ENCODE results near the gene DLK2. TPM values are rescaled to one million over a fixed set of nuclear protein-coding genes. Genes with fewer than 3 reads are reported as not detected.

The DLK2 gene
- total and polyA plus RNA-seq, 2 experiments from 2014 or later: 0.76 to 1.4 TPM

DNA sequence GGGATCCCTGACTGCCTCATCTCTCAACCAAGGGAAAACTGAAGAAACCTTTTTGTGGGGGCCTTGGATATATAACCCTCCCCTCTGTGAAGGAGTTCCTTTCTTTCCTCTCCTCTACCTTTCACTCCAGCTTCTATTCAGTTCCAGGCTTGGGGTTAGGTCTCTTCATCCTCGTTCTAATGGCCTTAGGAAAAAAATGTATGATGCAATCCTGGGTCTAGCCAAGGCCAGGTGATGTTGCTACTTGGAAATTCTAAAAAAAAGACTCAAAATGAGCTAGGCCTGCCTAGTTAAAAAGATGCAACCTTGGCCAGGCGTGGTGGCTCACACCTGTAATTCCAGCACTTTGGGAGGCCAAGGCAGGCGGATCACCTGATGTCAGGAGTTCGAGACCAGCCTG is 20.4 kb downstream of the DLK2 start:
- in situ Hi-C loops (cut with MboI): no loop called here
- Histone ChIP-seq H3K9me2 (ENCODE audit: insufficient read depth) (no peaks in the 10 kb centered on the region), H3K36me3 (ENCODE audit: low read depth) (no peaks in the 10 kb centered on the region; the same call in 1 of the 2 replicates), H2AFZ (no peak overlapping the region), H3F3A (ENCODE audit: insufficient read depth) (peaks cover 16% of the 10 kb centered on the region; the same call in 1 of the 2 replicates), H3K9ac (no peak overlapping the region), H3K4me3 (no peak overlapping the region), H3K4me2 (ENCODE audit: unreplicated experiment) (no peak overlapping the region), H3K27me3 (replicated peaks; ENCODE audit: insufficient read depth) (no peaks in the 10 kb centered on the region), H3K27ac (no peak overlapping the region), H3K79me2 (ENCODE audit: insufficient read depth) (peaks cover 24% of the 10 kb centered on the region), H3K4me1 (ENCODE audit: insufficient read depth) (peaks cover 13% of the 10 kb centered on the region), H4K20me1 (ENCODE audit: insufficient read depth) (no peaks in the 10 kb centered on the region), H3K9me3 (ENCODE audit: low read depth) (no peaks in the 10 kb centered on the region)
- no peak for TF ChIP-seq EZH2phosphoT487 (IDR thresholded peaks at IDR 0.05; ENCODE audit: insufficient read depth, low read depth)
- TF ChIP-seq EZH2 (IDR thresholded peaks at IDR 0.05; ENCODE audit: insufficient read depth, poor library complexity, severe bottlenecking): no peak
- WGBS, 2 experiments (ENCODE audit: low coverage in 1 of 2, low lambda C conversion rate in 2 of 2, missing lambda C conversion rate in 2 of 2): 97 to 100% methylated on average over 4 of the region's 4 CpGs
- no peak for DNase-seq

DNA sequence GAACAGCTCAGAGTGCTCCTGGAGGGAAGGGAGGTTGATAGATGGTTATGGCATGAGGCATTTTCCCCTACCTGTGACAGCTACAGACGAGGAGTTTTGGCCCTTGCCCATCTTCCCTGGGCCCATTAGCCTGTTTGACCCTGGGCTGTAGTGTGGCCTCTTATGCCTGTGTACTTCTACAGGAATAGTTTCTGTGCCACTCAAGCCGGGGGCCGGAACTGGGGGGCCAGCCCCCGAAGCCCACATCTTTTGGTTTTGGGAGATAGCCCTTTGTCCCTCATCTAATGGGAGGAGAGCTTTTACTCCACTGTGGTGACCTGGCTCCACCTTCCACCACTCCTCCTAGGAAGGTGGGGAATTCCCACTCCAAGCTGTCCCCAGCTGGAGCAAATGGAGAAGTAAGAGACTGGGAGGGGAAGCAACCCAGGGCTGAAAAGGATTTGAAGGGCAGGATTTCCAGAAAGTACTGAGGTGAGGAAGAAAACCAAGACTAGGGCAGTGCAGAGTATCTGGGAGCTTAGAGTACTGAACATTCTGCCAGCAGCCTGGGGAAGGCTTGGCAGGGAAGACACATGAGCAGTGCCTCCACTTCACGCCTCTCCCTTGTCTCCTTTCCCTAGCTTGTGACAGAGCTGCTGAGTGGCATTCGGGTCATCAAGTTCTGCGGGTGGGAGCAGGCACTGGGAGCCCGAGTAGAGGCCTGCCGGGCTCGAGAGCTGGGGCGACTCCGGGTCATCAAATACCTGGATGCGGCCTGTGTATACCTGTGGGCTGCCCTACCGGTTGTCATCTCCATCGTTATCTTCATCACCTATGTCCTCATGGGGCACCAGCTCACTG is 21.1 kb downstream of the DLK2 start:
- Histone ChIP-seq H2AFZ (no peak overlapping the region), H3K79me2 (ENCODE audit: insufficient read depth) (peaks cover 31% of the 10 kb centered on the region), H3K36me3 (ENCODE audit: low read depth) (no peaks in the 10 kb centered on the region; the same call in 1 of the 2 replicates), H4K20me1 (ENCODE audit: insufficient read depth) (no peaks in the 10 kb centered on the region), H3F3A (ENCODE audit: insufficient read depth) (peaks cover 16% of the 10 kb centered on the region; the same call in 1 of the 2 replicates), H3K4me3 (no peak overlapping the region), H3K27ac (no peak overlapping the region), H3K9ac (no peak overlapping the region), H3K4me1 (ENCODE audit: insufficient read depth) (peaks cover 13% of the 10 kb centered on the region), H3K9me2 (ENCODE audit: insufficient read depth) (no peaks in the 10 kb centered on the region), H3K27me3 (replicated peaks; ENCODE audit: insufficient read depth) (no peaks in the 10 kb centered on the region), H3K4me2 (ENCODE audit: unreplicated experiment) (no peak overlapping the region), H3K9me3 (ENCODE audit: low read depth) (no peaks in the 10 kb centered on the region)
- no peak for DNase-seq
- in situ Hi-C loops (cut with MboI): no loop called here
- TF ChIP-seq EZH2phosphoT487 (IDR thresholded peaks at IDR 0.05; ENCODE audit: insufficient read depth, low read depth) (no peak), EZH2 (IDR thresholded peaks at IDR 0.05; ENCODE audit: insufficient read depth, poor library complexity, severe bottlenecking) (no peak)
- 90 to 91% methylated on average over 15 of the region's 15 CpGs for WGBS, 2 experiments (ENCODE audit: low coverage in 1 of 2, low lambda C conversion rate in 2 of 2, missing lambda C conversion rate in 2 of 2)

DNA sequence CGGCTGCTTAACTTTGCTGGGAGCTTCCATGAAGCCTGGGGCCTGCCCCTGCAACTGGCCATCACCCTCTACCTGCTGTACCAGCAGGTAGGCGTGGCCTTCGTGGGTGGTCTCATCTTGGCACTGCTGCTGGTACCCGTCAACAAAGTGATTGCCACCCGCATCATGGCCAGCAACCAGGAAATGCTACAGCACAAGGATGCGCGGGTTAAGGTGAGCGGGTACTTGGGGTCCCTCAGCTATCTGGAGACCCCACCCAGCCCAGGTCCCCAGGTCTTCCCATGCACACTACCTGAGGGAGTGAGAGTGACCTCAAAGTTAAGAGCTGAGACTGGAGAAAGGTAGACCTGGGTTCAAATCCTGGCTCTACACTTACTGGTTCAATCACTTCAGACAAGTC is 22.2 kb downstream of the DLK2 start:
- in situ Hi-C loops (cut with MboI): no loop called here
- Histone ChIP-seq H3K9ac (no peak overlapping the region), H3K9me2 (ENCODE audit: insufficient read depth) (no peaks in the 10 kb centered on the region), H3K79me2 (ENCODE audit: insufficient read depth) (peaks cover 42% of the 10 kb centered on the region), H3K27me3 (replicated peaks; ENCODE audit: insufficient read depth) (no peaks in the 10 kb centered on the region), H3K4me3 (no peak overlapping the region), H3K9me3 (ENCODE audit: low read depth) (no peaks in the 10 kb centered on the region), H2AFZ (no peak overlapping the region), H3K4me2 (ENCODE audit: unreplicated experiment) (no peak overlapping the region), H3K27ac (no peak overlapping the region), H3K4me1 (ENCODE audit: insufficient read depth) (peaks cover 19% of the 10 kb centered on the region), H3F3A (ENCODE audit: insufficient read depth) (peaks cover 16% of the 10 kb centered on the region), H3K36me3 (ENCODE audit: low read depth) (no peaks in the 10 kb centered on the region), H4K20me1 (ENCODE audit: insufficient read depth) (no peaks in the 10 kb centered on the region)
- no peak for DNase-seq
- 97 to 98% methylated on average over 7 to 8 of the region's 8 CpGs for WGBS, 2 experiments (ENCODE audit: low coverage in 1 of 2, low lambda C conversion rate in 2 of 2, missing lambda C conversion rate in 2 of 2)
- TF ChIP-seq EZH2phosphoT487 (IDR thresholded peaks at IDR 0.05; ENCODE audit: insufficient read depth, low read depth): no peak
- TF ChIP-seq EZH2 (IDR thresholded peaks at IDR 0.05; ENCODE audit: insufficient read depth, poor library complexity, severe bottlenecking): no peak

DNA sequence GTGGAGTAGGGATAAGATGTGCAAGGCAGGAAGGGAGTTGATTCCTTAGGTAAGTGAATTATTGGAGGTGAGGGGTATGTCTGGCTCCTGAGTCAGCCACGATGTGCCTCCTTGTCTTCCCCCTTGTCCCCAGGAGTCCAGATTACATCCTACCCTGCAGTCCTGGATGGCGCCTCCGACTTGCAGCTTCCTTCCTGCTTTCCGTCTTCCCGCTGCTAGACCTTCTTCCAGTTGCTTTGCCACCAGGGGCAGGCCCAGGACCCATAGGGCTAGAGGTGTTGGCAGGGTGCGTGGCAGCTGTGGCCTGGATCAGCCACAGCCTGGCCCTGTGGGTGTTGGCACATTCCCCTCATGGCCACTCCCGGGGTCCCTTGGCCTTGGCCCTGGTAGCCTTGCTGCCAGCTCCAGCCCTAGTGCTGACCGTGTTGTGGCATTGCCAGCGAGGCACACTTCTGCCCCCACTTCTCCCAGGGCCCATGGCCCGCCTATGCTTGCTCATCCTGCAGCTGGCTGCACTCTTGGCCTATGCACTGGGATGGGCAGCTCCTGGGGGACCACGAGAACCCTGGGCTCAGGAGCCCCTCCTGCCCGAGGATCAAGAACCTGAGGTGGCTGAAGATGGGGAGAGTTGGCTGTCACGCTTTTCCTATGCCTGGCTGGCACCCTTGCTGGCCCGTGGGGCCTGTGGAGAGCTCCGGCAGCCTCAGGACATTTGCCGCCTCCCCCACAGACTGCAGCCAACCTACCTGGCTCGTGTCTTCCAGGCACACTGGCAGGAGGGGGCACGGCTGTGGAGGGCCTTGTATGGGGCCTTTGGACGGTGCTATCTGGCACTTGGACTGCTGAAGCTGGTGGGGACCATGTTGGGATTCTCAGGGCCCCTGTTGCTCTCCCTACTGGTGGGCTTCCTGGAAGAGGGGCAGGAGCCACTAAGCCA is 23.1 kb downstream of the DLK2 start:
- no peak overlapping the region for H3K9ac ChIP-seq
- H3K9me2 ChIP-seq (ENCODE audit: insufficient read depth): no peaks in the 10 kb centered on the region
- peaks cover 19% of the 10 kb centered on the region for H3K4me1 ChIP-seq (ENCODE audit: insufficient read depth)
- H3F3A ChIP-seq (ENCODE audit: insufficient read depth): peaks cover 16% of the 10 kb centered on the region
- no peaks in the 10 kb centered on the region for H3K9me3 ChIP-seq (ENCODE audit: low read depth)
- no peak overlapping the region for H3K27ac ChIP-seq
- H4K20me1 ChIP-seq (ENCODE audit: insufficient read depth): no peaks in the 10 kb centered on the region
- no peak overlapping the region for H3K4me3 ChIP-seq
- H3K27me3 ChIP-seq (replicated peaks; ENCODE audit: insufficient read depth): no peaks in the 10 kb centered on the region
- H3K4me2 ChIP-seq (ENCODE audit: unreplicated experiment): no peak overlapping the region
- 89 to 92% methylated on average over 18 to 19 of the region's 19 CpGs for WGBS, 2 experiments (ENCODE audit: low coverage in 1 of 2, low lambda C conversion rate in 2 of 2, missing lambda C conversion rate in 2 of 2)
- in situ Hi-C loops (cut with MboI): no loop called here
- peaks cover 45% of the 10 kb centered on the region for H3K79me2 ChIP-seq (ENCODE audit: insufficient read depth)
- H2AFZ ChIP-seq: no peak overlapping the region
- no peak for TF ChIP-seq EZH2 (IDR thresholded peaks at IDR 0.05; ENCODE audit: insufficient read depth, poor library complexity, severe bottlenecking)
- TF ChIP-seq EZH2phosphoT487 (IDR thresholded peaks at IDR 0.05; ENCODE audit: insufficient read depth, low read depth): no peak
- no peak for DNase-seq
- no peaks in the 10 kb centered on the region for H3K36me3 ChIP-seq (ENCODE audit: low read depth)
